NCI-H748 (cell line): Measurements from ENCODE around the gene ENTPD2.
A peak's percentile ranks its signal among the peaks of the same experiment; 100 is the strongest.

Source experiments
- DNase-seq: peaks from one replicate; lab custom pipeline; 2025; ENCODE audit not compliant: unreplicated experiment; lab: John Stamatoyannopoulos, UW

Gene ENTPD2

GRCh38 chr9:137018761-137019559, 34.9 kb downstream of the ENTPD2 start:
- no peak for DNase-seq

GRCh38 chr9:137017791-137018497, 35.9 kb downstream of the ENTPD2 start:
- no peak for DNase-seq

- no peak for DNase-seq
Observed at GRCh38 chr9:137017071-137017470, 36.8 kb downstream of the ENTPD2 start.

GRCh38 chr9:137016436-137016835, 37.4 kb downstream of the ENTPD2 start:
- no peak for DNase-seq

GRCh38 chr9:137015976-137016375, 37.9 kb downstream of the ENTPD2 start:
- DNase-seq = no peak

- no peak for DNase-seq
Observed at GRCh38 chr9:137015540-137015930, 38.3 kb downstream of the ENTPD2 start.

- no peak for DNase-seq
Observed at GRCh38 chr9:137014776-137015539, 38.9 kb downstream of the ENTPD2 start.

- no peak for DNase-seq
Observed at GRCh38 chr9:137014166-137014565, 39.7 kb downstream of the ENTPD2 start.

- no peak for DNase-seq
Observed at GRCh38 chr9:137013571-137013940, 40.3 kb downstream of the ENTPD2 start.

- no peak for DNase-seq
Observed at GRCh38 chr9:137012694-137013570, 40.9 kb downstream of the ENTPD2 start.

GRCh38 chr9:137011907-137012675, 41.8 kb downstream of the ENTPD2 start:
- DNase-seq = no peak

- DNase-seq = no peak
Observed at GRCh38 chr9:137011156-137011555, 42.7 kb downstream of the ENTPD2 start.

- DNase-seq = no peak
Observed at GRCh38 chr9:137009938-137010732, 43.7 kb downstream of the ENTPD2 start.

- no peak for DNase-seq
Observed at GRCh38 chr9:137009217-137009616, 44.6 kb downstream of the ENTPD2 start.

- DNase-seq = no peak
Observed at GRCh38 chr9:137008312-137008711, 45.5 kb downstream of the ENTPD2 start.

- DNase-seq = no peak
Observed at GRCh38 chr9:137007816-137008270, 46.0 kb downstream of the ENTPD2 start.

- peak; percentile 46 for DNase-seq
Observed at GRCh38 chr9:137007108-137007815, 46.6 kb downstream of the ENTPD2 start.
